Progenitor cell of endocrine pancreas (in vitro differentiated cells): ENCODE results near the gene CISD2. TPM values are rescaled to one million over a fixed set of nuclear protein-coding genes. Genes with fewer than 3 reads are reported as not detected.

Experiments
- DNase-seq: peaks from one replicate; pipeline ENCODE4 v3.0.0; 2021; ENCODE audit warnings: low spot score; ENCODE audit not compliant: unreplicated experiment
- H3K27ac Mint-ChIP-seq: 2 replicates; pipeline ENCODE4 v1.8.0; 2021; ENCODE audit warnings: mild to moderate bottlenecking, moderate library complexity, mixed read lengths
- H3K27me3 Mint-ChIP-seq: 2 replicates; pipeline ENCODE4 v1.8.0; 2021; ENCODE audit warnings: mixed read lengths
- H3K36me3 Mint-ChIP-seq: 2 replicates; pipeline ENCODE4 v1.8.0; 2022; ENCODE audit warnings: mixed read lengths; ENCODE audit not compliant: insufficient read depth
- H3K4me1 Mint-ChIP-seq: 2 replicates; pipeline ENCODE4 v1.8.0; 2021; ENCODE audit warnings: low read depth, mixed read lengths
- H3K4me3 Mint-ChIP-seq: 2 replicates; pipeline ENCODE4 v1.8.0; 2021; ENCODE audit warnings: low read depth, mild to moderate bottlenecking, moderate library complexity, mixed read lengths
- H3K9me3 Mint-ChIP-seq: 2 replicates; pipeline ENCODE4 v1.8.0; 2021; ENCODE audit warnings: low read depth, mixed read lengths
- CTCF ChIP-seq: fragments of 200-600 bp; sonication (generic); IDR thresholded peaks from one replicate; pipeline ENCODE4 v1.5.0; 2021; ENCODE audit warnings: antibody characterized with exemption, mild to moderate bottlenecking; ENCODE audit not compliant: unreplicated experiment
- total RNA-seq: library from RNA; stranded (reverse); gene quantifications from 2 replicates; pipeline ENCODE4 v1.2.1, GENCODE V29; 2021

CISD2 gene
- total RNA-seq, 1 donor from 2014 or later = 28.3 TPM

DNA sequence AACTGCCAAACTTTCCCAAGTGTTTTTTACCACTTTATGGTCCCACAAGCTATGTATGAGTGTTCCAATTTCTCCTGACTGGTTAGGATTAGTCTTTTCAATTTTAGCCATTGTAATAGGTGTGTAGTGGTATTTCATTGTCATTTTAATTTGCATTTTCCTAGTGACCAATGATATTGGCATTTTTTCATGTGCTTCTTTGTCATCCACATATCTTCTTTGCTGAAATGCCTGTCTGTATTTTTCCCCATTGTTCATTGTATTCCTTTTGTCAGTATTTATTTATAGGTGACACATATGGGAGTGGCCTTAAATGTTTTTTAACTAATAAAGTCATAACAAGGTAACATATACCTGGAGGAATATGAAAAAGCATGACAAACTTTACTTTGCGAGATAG is 32.2 kb upstream of the CISD2 start:
- DNase-seq = no peak
- Mint-ChIP-seq H3K4me3 (no peak overlapping the region), H3K27me3 (no peaks in the 10 kb centered on the region), H3K9me3 (no peaks in the 10 kb centered on the region), H3K4me1 (peaks cover 3% of the 10 kb centered on the region), H3K36me3 (peaks cover 1% of the 10 kb centered on the region), H3K27ac (no peak overlapping the region)
- TF ChIP-seq CTCF = no peak

- no peak for TF ChIP-seq CTCF
- Mint-ChIP-seq H3K4me1 (peaks cover 1% of the 10 kb centered on the region), H3K27ac (no peak overlapping the region), H3K9me3 (no peaks in the 10 kb centered on the region), H3K27me3 (no peaks in the 10 kb centered on the region), H3K36me3 (peaks cover 1% of the 10 kb centered on the region), H3K4me3 (no peak overlapping the region)
- DNase-seq = no peak
These were observed 26.4 kb upstream of the CISD2 start for GRCh38 chr4:102842367-102842766.

DNA sequence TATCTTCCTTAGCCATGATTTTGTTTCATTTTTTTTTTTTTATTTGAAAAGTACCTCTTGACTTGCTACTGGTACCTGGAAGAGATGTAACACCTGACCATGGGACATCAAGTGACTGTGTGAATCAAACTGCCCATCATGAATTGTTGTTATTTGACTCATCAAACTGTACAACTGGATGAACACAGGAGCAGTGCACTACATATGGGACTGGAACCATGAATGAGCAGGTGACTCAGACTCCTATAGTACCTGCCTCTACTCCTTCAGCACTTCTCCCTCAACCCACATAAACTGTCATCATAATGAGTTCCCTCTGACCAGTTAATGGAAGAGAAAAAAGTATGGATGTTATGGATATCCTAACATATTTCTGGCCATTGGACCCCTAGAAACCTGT is 25.5 kb upstream of the CISD2 start:
- Mint-ChIP-seq H3K4me1 (peaks cover 1% of the 10 kb centered on the region), H3K36me3 (peaks cover 1% of the 10 kb centered on the region), H3K9me3 (no peaks in the 10 kb centered on the region), H3K4me3 (no peak overlapping the region), H3K27ac (no peak overlapping the region), H3K27me3 (no peaks in the 10 kb centered on the region)
- no peak for DNase-seq
- TF ChIP-seq CTCF = no peak

GRCh38 chr4:102843938-102844337 is 24.9 kb upstream of the CISD2 start:
- Mint-ChIP-seq H3K4me1 (peaks cover 1% of the 10 kb centered on the region), H3K4me3 (no peak overlapping the region), H3K27me3 (no peaks in the 10 kb centered on the region), H3K9me3 (no peaks in the 10 kb centered on the region), H3K27ac (no peak overlapping the region), H3K36me3 (peaks cover 1% of the 10 kb centered on the region)
- no peak for DNase-seq
- no peak for TF ChIP-seq CTCF

GRCh38 chr4:102847687-102848086 is 21.1 kb upstream of the CISD2 start:
- Mint-ChIP-seq H3K27ac (no peak overlapping the region), H3K36me3 (no peaks in the 10 kb centered on the region), H3K27me3 (no peaks in the 10 kb centered on the region), H3K4me1 (no peaks in the 10 kb centered on the region), H3K4me3 (no peak overlapping the region), H3K9me3 (no peaks in the 10 kb centered on the region)
- DNase-seq = no peak
- no peak for TF ChIP-seq CTCF
